Spleen (tissue), 7 donors: ENCODE measurements around the gene OLFM1.

ENCODE experiments used
- POLR2A ChIP-seq, 3 donors: fragments of 450-650 bp; IDR thresholded peaks; one replicate each; pipeline ENCODE4 v1.5.1; 2017; ENCODE audit warnings: antibody characterized with exemption in 3 of 3, mild to moderate bottlenecking in 1 of 3
- TF ChIP-seq, protein P1 (sequence below), 11 experiments: fragments of 200-600 bp in 7 of 11; fragments of 450-650 bp in 4 of 11; sonication (generic) in 4 of 11; IDR thresholded peaks in 8 of 11; conservative IDR thresholded peaks in 3 of 11; 1 replicate in 7 of 11; 2 replicates in 4 of 11; pipeline versions ENCODE4 v1.4.0 to v1.8.0; 2016 to 2021; ENCODE audit warnings: antibody characterized with exemption in 11 of 11, inconsistent platforms in 4 of 11, mild to moderate bottlenecking in 1 of 11
- donor health status: DM: no; HTN: no; CAD: no; lungs with moderate emphysema.
- donor health status: DM: no; HTN: no; CAD: no.
- donor health status: DM: no; HTN: no; CAD: no.

- TF ChIP-seq, protein P1, sequence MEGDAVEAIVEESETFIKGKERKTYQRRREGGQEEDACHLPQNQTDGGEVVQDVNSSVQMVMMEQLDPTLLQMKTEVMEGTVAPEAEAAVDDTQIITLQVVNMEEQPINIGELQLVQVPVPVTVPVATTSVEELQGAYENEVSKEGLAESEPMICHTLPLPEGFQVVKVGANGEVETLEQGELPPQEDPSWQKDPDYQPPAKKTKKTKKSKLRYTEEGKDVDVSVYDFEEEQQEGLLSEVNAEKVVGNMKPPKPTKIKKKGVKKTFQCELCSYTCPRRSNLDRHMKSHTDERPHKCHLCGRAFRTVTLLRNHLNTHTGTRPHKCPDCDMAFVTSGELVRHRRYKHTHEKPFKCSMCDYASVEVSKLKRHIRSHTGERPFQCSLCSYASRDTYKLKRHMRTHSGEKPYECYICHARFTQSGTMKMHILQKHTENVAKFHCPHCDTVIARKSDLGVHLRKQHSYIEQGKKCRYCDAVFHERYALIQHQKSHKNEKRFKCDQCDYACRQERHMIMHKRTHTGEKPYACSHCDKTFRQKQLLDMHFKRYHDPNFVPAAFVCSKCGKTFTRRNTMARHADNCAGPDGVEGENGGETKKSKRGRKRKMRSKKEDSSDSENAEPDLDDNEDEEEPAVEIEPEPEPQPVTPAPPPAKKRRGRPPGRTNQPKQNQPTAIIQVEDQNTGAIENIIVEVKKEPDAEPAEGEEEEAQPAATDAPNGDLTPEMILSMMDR (IDR thresholded peaks at IDR 0.05 in 8 of 11, conservative IDR thresholded peaks at IDR 0.05 in 3 of 11): no peak
- no peak for TF ChIP-seq POLR2A (IDR thresholded peaks at IDR 0.05)
These were observed 6.2 kb upstream of the OLFM1 start for GRCh38 chr9:135081264-135081660.
